Superior temporal gyrus (tissue), 1 donor: ENCODE data around the gene CPO.
"Not testable (repeated sequence)": the region's sequence is repeated elsewhere in the genome, so short reads cannot be mapped to it uniquely, and the experiment has no call there.

ENCODE experiments used
- DNase-seq: peaks from one replicate; pipeline ENCODE4 v3.0.0-alpha.2; 2016; ENCODE audit errors: extremely low spot score

Gene CPO

GRCh38 chr2:206939340-206939739 is at the start of gene CPO:
Gene CPO (plus strand): TSS chr2:206939518. CDS start chr2:206939600, 82 bp downstream.
- no peak for DNase-seq

GRCh38 chr2:206890179-206890578 is 49.1 kb upstream of the CPO start:
- no peak for DNase-seq

GRCh38 chr2:206890926-206891325 is 48.4 kb upstream of the CPO start:
- no peak for DNase-seq

- DNase-seq = no peak
Observed at GRCh38 chr2:206915121-206915520, 24.2 kb upstream of the CPO start.

GRCh38 chr2:206918263-206918662 is 21.1 kb upstream of the CPO start:
- no peak for DNase-seq

- DNase-seq = no peak
Observed at GRCh38 chr2:206920310-206920709, 19.0 kb upstream of the CPO start.

GRCh38 chr2:206920951-206921350 is 18.4 kb upstream of the CPO start:
- DNase-seq = no peak

- DNase-seq = no peak
Observed at GRCh38 chr2:206921529-206921928, 17.8 kb upstream of the CPO start.

GRCh38 chr2:206935991-206936842 is 3.1 kb upstream of the CPO start:
- no peak for DNase-seq

- DNase-seq = no peak
Observed at GRCh38 chr2:206936843-206937230, 2.5 kb upstream of the CPO start.

- DNase-seq = no peak
Observed at GRCh38 chr2:206937555-206937954, 1.8 kb upstream of the CPO start.

- DNase-seq = no peak
Observed at GRCh38 chr2:206940546-206940945, 1.2 kb downstream of the CPO start.

- no peak for DNase-seq
Observed at GRCh38 chr2:206942592-206943478, 3.5 kb downstream of the CPO start.

GRCh38 chr2:206953404-206953803 is 14.1 kb downstream of the CPO start:
- DNase-seq = not testable (repeated sequence)

- no peak for DNase-seq
Observed at GRCh38 chr2:206955253-206955652, 15.9 kb downstream of the CPO start.

- DNase-seq = no peak
Observed at GRCh38 chr2:206958261-206958660, 18.9 kb downstream of the CPO start.

GRCh38 chr2:206962966-206963365 is 23.6 kb downstream of the CPO start:
- DNase-seq = peak; percentile 76

GRCh38 chr2:206968134-206969086 is 29.1 kb downstream of the CPO start:
- peak; percentile 53 for DNase-seq

- DNase-seq = no peak
Observed at GRCh38 chr2:206969192-206969591, 29.9 kb downstream of the CPO start.

GRCh38 chr2:206970589-206971360 is 31.5 kb downstream of the CPO start:
- DNase-seq = no peak

- no peak for DNase-seq
Observed at GRCh38 chr2:206971805-206972204, 32.5 kb downstream of the CPO start.
